Mesenchymal stem cell (in vitro differentiated cells and primary cell): ENCODE measurements around the gene AP3B1.

Source experiments
- DNase-seq: peaks from one replicate; pipeline ENCODE4 v3.0.0-alpha.2; 2013
- H2AFZ ChIP-seq: one replicate; pipeline ENCODE4 v1.6.1; 2013; ENCODE audit warnings: low read depth, mild to moderate bottlenecking, control low read depth, inconsistent platforms, low read length, moderate library complexity
- H2AK5ac ChIP-seq: 2 replicates; pipeline ENCODE4 v1.6.1; 2013; ENCODE audit warnings: low read length, moderate library complexity, mild to moderate bottlenecking, inconsistent platforms; ENCODE audit not compliant: severe bottlenecking
- H2BK120ac ChIP-seq: one replicate; pipeline ENCODE4 v1.6.1; 2013; ENCODE audit warnings: low read depth, mild to moderate bottlenecking, inconsistent platforms, low read length, moderate library complexity
- H2BK12ac ChIP-seq, 2 experiments: one replicate each; pipeline ENCODE4 v1.6.1; 2013; ENCODE audit warnings: inconsistent platforms in 2 of 2, low read length in 2 of 2, mild to moderate bottlenecking in 2 of 2, moderate library complexity in 2 of 2, control low read depth in 1 of 2
- H2BK15ac ChIP-seq: one replicate; pipeline ENCODE4 v1.6.1; 2013; ENCODE audit warnings: mild to moderate bottlenecking, low read depth, inconsistent platforms; ENCODE audit not compliant: poor library complexity, severe bottlenecking
- H2BK5ac ChIP-seq: 2 replicates; pipeline ENCODE4 v1.6.1; 2013; ENCODE audit warnings: low read depth, mild to moderate bottlenecking, low read length, control low read depth, inconsistent platforms; ENCODE audit not compliant: poor library complexity, severe bottlenecking
- H3K14ac ChIP-seq, 2 experiments: one replicate each; pipeline ENCODE4 v1.6.1; 2013; ENCODE audit warnings: inconsistent platforms in 2 of 2, low read length in 2 of 2, control low read depth in 1 of 2, mild to moderate bottlenecking in 1 of 2, moderate library complexity in 1 of 2
- H3K18ac ChIP-seq, 2 experiments: one replicate each; pipeline ENCODE4 v1.6.1; 2013; ENCODE audit warnings: inconsistent platforms in 2 of 2, low read length in 2 of 2, control low read depth in 1 of 2, low read depth in 1 of 2, mild to moderate bottlenecking in 1 of 2
- H3K23ac ChIP-seq, 2 experiments: one replicate each; pipeline ENCODE4 v1.6.1; 2013; ENCODE audit warnings: inconsistent platforms in 2 of 2, low read length in 2 of 2, mild to moderate bottlenecking in 2 of 2, moderate library complexity in 2 of 2, control low read depth in 1 of 2
- H3K27ac ChIP-seq: 2 replicates; pipeline ENCODE4 v1.5.1; 2013; ENCODE audit warnings: mild to moderate bottlenecking, moderate library complexity, low read length, control low read depth, inconsistent platforms; ENCODE audit not compliant: poor library complexity, severe bottlenecking
- H3K27me3 ChIP-seq, 2 experiments: 2 replicates each; pipeline versions ENCODE4 v1.6.1 to v1.7.0; 2013; ENCODE audit warnings: low read length in 2 of 2, mild to moderate bottlenecking in 2 of 2, moderate library complexity in 2 of 2, control low read depth in 1 of 2, inconsistent platforms in 1 of 2; ENCODE audit not compliant: control insufficient read depth in 1 of 2, insufficient read depth in 1 of 2
- H3K36me3 ChIP-seq, 2 experiments: 2 replicates each; pipeline versions ENCODE4 v1.6.1 to v1.7.0; 2013; ENCODE audit warnings: low read length in 2 of 2, control low read depth in 1 of 2, inconsistent platforms in 1 of 2, low read depth in 1 of 2, mild to moderate bottlenecking in 1 of 2; ENCODE audit not compliant: insufficient read depth in 2 of 2, control insufficient read depth in 1 of 2
- H3K4ac ChIP-seq, 2 experiments: one replicate each; pipeline ENCODE4 v1.6.1; 2013; ENCODE audit warnings: inconsistent platforms in 2 of 2, low read length in 2 of 2, mild to moderate bottlenecking in 2 of 2, moderate library complexity in 2 of 2, control low read depth in 1 of 2, low read depth in 1 of 2
- H3K4me1 ChIP-seq: 2 replicates; pipeline ENCODE4 v1.6.1; 2013; ENCODE audit warnings: low read depth, low read length, control low read depth; ENCODE audit not compliant: control insufficient read depth, insufficient read depth
- H3K4me2 ChIP-seq: 2 replicates; pipeline ENCODE4 v1.6.1; 2013; ENCODE audit warnings: low read length, mild to moderate bottlenecking, inconsistent platforms; ENCODE audit not compliant: poor library complexity, severe bottlenecking
- H3K4me3 ChIP-seq, 2 experiments: 2 replicates each; pipeline versions ENCODE4 v1.5.1 to v1.7.0; 2013; ENCODE audit warnings: low read length in 2 of 2, mild to moderate bottlenecking in 2 of 2, control low read depth in 1 of 2, low read depth in 1 of 2; ENCODE audit not compliant: insufficient read depth in 1 of 2
- H3K79me1 ChIP-seq: replicated peaks from 2 replicates; pipeline ENCODE4 v1.6.1; 2013; ENCODE audit warnings: mild to moderate bottlenecking, control low read depth, low read length, inconsistent platforms; ENCODE audit not compliant: poor library complexity, severe bottlenecking
- H3K9ac ChIP-seq: 2 replicates; pipeline ENCODE4 v1.7.0; 2013; ENCODE audit warnings: mild to moderate bottlenecking, low read length, moderate library complexity
- H3K9me3 ChIP-seq: 2 replicates; pipeline ENCODE4 v1.7.0; 2013; ENCODE audit warnings: mild to moderate bottlenecking, low read length; ENCODE audit not compliant: control insufficient read depth
- H4K8ac ChIP-seq: one replicate; pipeline ENCODE4 v1.6.1; 2013; ENCODE audit warnings: inconsistent platforms, mild to moderate bottlenecking, low read length, moderate library complexity
- H4K91ac ChIP-seq: one replicate; pipeline ENCODE4 v1.6.1; 2013; ENCODE audit warnings: mild to moderate bottlenecking, low read length, inconsistent platforms
- WGBS: methylation state at CpG from one replicate; pipeline ENCODE4 v1.1.7; 2013; ENCODE audit warnings: mixed read lengths; 5-methylcytosine and 5-hydroxymethylcytosine counted together

AP3B1 gene

DNA sequence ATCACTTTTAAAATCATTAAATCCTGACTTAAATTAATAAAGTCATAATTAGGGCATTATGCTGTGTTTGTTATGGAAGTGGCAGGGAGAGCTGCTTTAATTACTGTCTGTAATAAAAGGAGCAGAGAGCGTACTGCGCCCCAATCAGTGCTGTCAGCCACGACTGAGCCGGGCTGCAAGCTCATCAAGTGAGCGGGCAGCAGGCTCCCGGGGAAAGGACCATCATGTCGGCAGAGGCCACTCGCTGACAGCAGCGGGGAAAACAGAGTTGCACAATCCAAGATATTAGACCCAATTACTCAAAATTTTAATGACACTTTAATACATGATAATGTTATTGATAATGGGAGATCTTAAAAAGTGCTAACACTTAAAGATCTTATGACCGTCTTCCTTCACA lies 181.6 kb downstream of the AP3B1 start:
- H2AFZ ChIP-seq = no peak overlapping the region
- H3K9me3 ChIP-seq = no peaks in the 10 kb centered on the region
- no peak overlapping the region for H3K18ac ChIP-seq
- H3K23ac ChIP-seq = no peak overlapping the region
- H3K27ac ChIP-seq = no peak overlapping the region
- no peak overlapping the region for H4K91ac ChIP-seq
- no peak overlapping the region for H3K4me3 ChIP-seq
- peaks cover 3 to 58% of the 10 kb centered on the region in 2 experiments for H3K36me3 ChIP-seq
- no peak overlapping the region for H3K4me2 ChIP-seq
- H2BK12ac ChIP-seq = no peak overlapping the region
- H4K8ac ChIP-seq = no peak overlapping the region
- no peak overlapping the region for H3K14ac ChIP-seq
- no peak overlapping the region for H3K4ac ChIP-seq
- H2BK15ac ChIP-seq = no peak overlapping the region
- WGBS = 94% methylated on average over 6 of the region's 10 CpGs
- peaks cover 8% of the 10 kb centered on the region for H3K79me1 ChIP-seq
- H2BK120ac ChIP-seq = no peak overlapping the region
- H2AK5ac ChIP-seq = no peak overlapping the region
- no peak overlapping the region for H3K9ac ChIP-seq
- H3K4me1 ChIP-seq = peaks cover 5% of the 10 kb centered on the region
- DNase-seq = no peak
- no peaks in the 10 kb centered on the region for H3K27me3 ChIP-seq
- H2BK5ac ChIP-seq = no peak overlapping the region

- H3K9me3 ChIP-seq = no peaks in the 10 kb centered on the region
- no peak overlapping the region for H3K14ac ChIP-seq
- 100% methylated on average over 2 of the region's 3 CpGs for WGBS
Observed at GRCh38 chr5:78109891-78110324, 184.6 kb downstream of the AP3B1 start.

DNA sequence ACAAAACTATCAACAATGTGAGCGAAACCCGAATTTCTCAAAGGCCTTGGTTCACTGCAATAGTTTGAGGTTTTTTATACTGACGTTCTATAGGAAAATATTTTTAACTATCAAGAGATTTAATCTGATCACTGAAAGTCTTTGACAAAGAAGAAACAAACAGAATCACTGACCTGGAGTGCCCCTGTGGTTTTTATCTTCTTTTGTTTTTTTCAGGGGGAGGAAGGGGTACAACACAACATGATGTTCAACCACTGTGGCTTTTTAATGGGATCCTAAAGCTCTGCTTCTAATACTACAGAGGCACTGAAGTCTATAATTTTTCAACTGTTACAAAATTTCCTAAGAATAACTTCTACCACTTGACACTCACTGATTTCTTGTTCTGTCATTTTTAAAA lies 185.9 kb downstream of the AP3B1 start:
- DNase-seq = no peak
- Histone ChIP-seq H3K36me3 (peaks cover 3 to 50% of the 10 kb centered on the region in 2 experiments), H2BK15ac (no peak overlapping the region), H3K79me1 (peaks cover 5% of the 10 kb centered on the region), H2BK12ac (no peak overlapping the region), H3K4me2 (no peak overlapping the region), H3K9ac (no peak overlapping the region), H3K4ac (no peak overlapping the region), H4K8ac (no peak overlapping the region), H4K91ac (no peak overlapping the region), H3K4me1 (peaks cover 2% of the 10 kb centered on the region), H3K4me3 (no peak overlapping the region), H3K23ac (no peak overlapping the region), H2BK120ac (no peak overlapping the region), H2BK5ac (no peak overlapping the region), H3K9me3 (no peaks in the 10 kb centered on the region), H3K27ac (no peak overlapping the region), H3K18ac (no peak overlapping the region), H3K14ac (no peak overlapping the region), H3K27me3 (no peaks in the 10 kb centered on the region), H2AFZ (no peak overlapping the region), H2AK5ac (no peak overlapping the region)
- WGBS = no CpG with 5 or more reads among the region's 3 CpGs

More at GRCh38 chr5:78109891-78110324, 184.6 kb downstream of the AP3B1 start:
- no peak overlapping the region for H3K23ac ChIP-seq
- no peak overlapping the region for H2BK12ac ChIP-seq
- H2BK15ac ChIP-seq = no peak overlapping the region
- no peak overlapping the region for H3K4ac ChIP-seq
- no peak overlapping the region for H4K91ac ChIP-seq
- H2BK5ac ChIP-seq = no peak overlapping the region
- no peak overlapping the region for H4K8ac ChIP-seq
- no peak overlapping the region for H3K27ac ChIP-seq
- H3K4me3 ChIP-seq = no peak overlapping the region
- H3K9ac ChIP-seq = no peak overlapping the region
- no peak overlapping the region for H2BK120ac ChIP-seq
- peaks cover 6% of the 10 kb centered on the region for H3K79me1 ChIP-seq
- DNase-seq = no peak
- H2AFZ ChIP-seq = no peak overlapping the region
- H2AK5ac ChIP-seq = no peak overlapping the region
- peaks cover 2% of the 10 kb centered on the region for H3K4me1 ChIP-seq
- no peak overlapping the region for H3K4me2 ChIP-seq
- H3K36me3 ChIP-seq = peaks cover 3 to 62% of the 10 kb centered on the region in 2 experiments
- no peaks in the 10 kb centered on the region for H3K27me3 ChIP-seq
- no peak overlapping the region for H3K18ac ChIP-seq

GRCh38 chr5:78103232-78103918 lies 191.1 kb downstream of the AP3B1 start:
- Histone ChIP-seq H3K79me1 (peaks cover 2% of the 10 kb centered on the region), H4K8ac (no peak overlapping the region), H3K4me3 (no peak overlapping the region), H3K4me2 (no peak overlapping the region), H2BK120ac (no peak overlapping the region), H3K9ac (no peak overlapping the region), H3K9me3 (no peaks in the 10 kb centered on the region), H4K91ac (no peak overlapping the region), H2BK15ac (no peak overlapping the region), H3K27ac (no peak overlapping the region), H3K18ac (no peak overlapping the region), H2AFZ (no peak overlapping the region), H2BK5ac (no peak overlapping the region), H2BK12ac (no peak overlapping the region), H3K27me3 (no peaks in the 10 kb centered on the region), H2AK5ac (no peak overlapping the region), H3K4ac (no peak overlapping the region), H3K23ac (no peak overlapping the region), H3K4me1 (no peaks in the 10 kb centered on the region), H3K36me3 (peaks cover 4 to 42% of the 10 kb centered on the region in 2 experiments), H3K14ac (no peak overlapping the region)
- WGBS = 97% methylated on average over 3 of the region's 4 CpGs
- no peak for DNase-seq
